Thyroid gland (tissue), 4 donors: ENCODE results near the gene SLC25A21. TPM values are rescaled to one million over a fixed set of nuclear protein-coding genes. Genes with fewer than 3 reads are reported as not detected.

Experiments used
- DNase-seq, 2 donors: peaks; one replicate each; pipeline ENCODE4 v3.0.0-alpha.2; 2019
- H3K27ac ChIP-seq, 3 donors: fragments of 200-600 bp; sonication (generic); 1 replicate in 2 of 3; 2 replicates in 1 of 3; pipeline ENCODE4 v1.5.1; 2016 to 2019; ENCODE audit warnings: mild to moderate bottlenecking in 1 of 3, moderate library complexity in 1 of 3
- H3K27me3 ChIP-seq: fragments of 200-600 bp; sonication (generic); one replicate; pipeline ENCODE4 v1.5.1; 2019
- H3K36me3 ChIP-seq, 2 donors: fragments of 200-600 bp; sonication (generic); one replicate each; pipeline ENCODE4 v1.5.1; 2016 to 2019
- H3K4me1 ChIP-seq, 2 donors: fragments of 200-600 bp; sonication (generic); one replicate each; pipeline ENCODE4 v1.5.1; 2017 to 2019
- H3K4me3 ChIP-seq, 3 donors: fragments of 200-600 bp; sonication (generic); replicated peaks in 1 of 3; 1 replicate in 2 of 3; 2 replicates in 1 of 3; pipeline ENCODE4 v1.5.1; 2016; ENCODE audit warnings: mild to moderate bottlenecking in 1 of 3
- H3K9me3 ChIP-seq: fragments of 200-600 bp; sonication (generic); one replicate; pipeline ENCODE4 v1.5.1; 2017
- POLR2A ChIP-seq, 2 donors: fragments of 450-650 bp; IDR thresholded peaks; one replicate each; pipeline ENCODE4 v1.6.1; 2017; ENCODE audit warnings: antibody characterized with exemption in 2 of 2, mild to moderate bottlenecking in 2 of 2, moderate library complexity in 1 of 2
- WGBS, 2 donors: methylation state at CpG; one replicate each; pipeline ENCODE4 v1.1.5; 2017; 5-methylcytosine and 5-hydroxymethylcytosine counted together
- intact Hi-C: fragments of 100-400 bp; cut with DNase I; formaldehyde crosslinking; loops from one replicate; pipeline ENCODE4 v1.15.1; 2023
- total RNA-seq, 4 donors: library from RNA; depleted of rRNA; stranded (reverse); fragments of >200 nt; gene quantifications; one replicate each; pipeline ENCODE4 v1.2.3, GENCODE V29; 2016
- TF ChIP-seq, protein P1 (sequence below), 6 experiments: fragments of 200-600 bp in 3 of 6; fragments of 450-650 bp in 3 of 6; sonication (generic) in 3 of 6; IDR thresholded peaks; one replicate each; pipeline ENCODE4 v1.5.1; 2016 to 2019; ENCODE audit warnings: antibody characterized with exemption in 6 of 6, mild to moderate bottlenecking in 2 of 6, inconsistent platforms in 1 of 6, moderate library complexity in 1 of 6

Gene SLC25A21
- total RNA-seq, 4 donors from 2014 or later = 0.29 to 1.4 (median 0.60) TPM

DNA sequence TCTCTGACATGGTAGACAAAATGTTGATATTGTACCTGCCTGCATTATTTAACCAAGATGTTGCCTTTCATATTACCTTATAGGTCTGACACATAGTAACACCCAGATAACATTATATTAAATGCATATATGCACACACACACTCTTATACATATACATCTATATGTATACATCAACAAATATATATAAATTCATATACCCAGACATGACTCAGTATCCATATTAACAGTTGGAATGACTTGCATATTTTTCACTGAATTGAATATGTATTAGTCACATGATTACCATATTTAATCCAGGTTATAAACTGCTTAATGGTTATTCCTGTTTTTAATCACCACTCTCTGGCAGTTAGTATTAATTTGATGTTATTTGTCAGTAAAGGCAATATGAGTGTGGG, 425.5 kb downstream of the SLC25A21 start:
- H3K4me3 ChIP-seq = no peak overlapping the region
- no peaks in the 10 kb centered on the region for H3K27me3 ChIP-seq
- intact Hi-C loops = no loop called here
- H3K27ac ChIP-seq = no peak overlapping the region
- TF ChIP-seq POLR2A (IDR thresholded peaks at IDR 0.05) = no peak
- TF ChIP-seq, protein P1, sequence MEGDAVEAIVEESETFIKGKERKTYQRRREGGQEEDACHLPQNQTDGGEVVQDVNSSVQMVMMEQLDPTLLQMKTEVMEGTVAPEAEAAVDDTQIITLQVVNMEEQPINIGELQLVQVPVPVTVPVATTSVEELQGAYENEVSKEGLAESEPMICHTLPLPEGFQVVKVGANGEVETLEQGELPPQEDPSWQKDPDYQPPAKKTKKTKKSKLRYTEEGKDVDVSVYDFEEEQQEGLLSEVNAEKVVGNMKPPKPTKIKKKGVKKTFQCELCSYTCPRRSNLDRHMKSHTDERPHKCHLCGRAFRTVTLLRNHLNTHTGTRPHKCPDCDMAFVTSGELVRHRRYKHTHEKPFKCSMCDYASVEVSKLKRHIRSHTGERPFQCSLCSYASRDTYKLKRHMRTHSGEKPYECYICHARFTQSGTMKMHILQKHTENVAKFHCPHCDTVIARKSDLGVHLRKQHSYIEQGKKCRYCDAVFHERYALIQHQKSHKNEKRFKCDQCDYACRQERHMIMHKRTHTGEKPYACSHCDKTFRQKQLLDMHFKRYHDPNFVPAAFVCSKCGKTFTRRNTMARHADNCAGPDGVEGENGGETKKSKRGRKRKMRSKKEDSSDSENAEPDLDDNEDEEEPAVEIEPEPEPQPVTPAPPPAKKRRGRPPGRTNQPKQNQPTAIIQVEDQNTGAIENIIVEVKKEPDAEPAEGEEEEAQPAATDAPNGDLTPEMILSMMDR (IDR thresholded peaks at IDR 0.05) = no peak
- DNase-seq = no peak
- no peaks in the 10 kb centered on the region for H3K36me3 ChIP-seq
- H3K4me1 ChIP-seq = no peaks in the 10 kb centered on the region
- H3K9me3 ChIP-seq = no peaks in the 10 kb centered on the region

DNA sequence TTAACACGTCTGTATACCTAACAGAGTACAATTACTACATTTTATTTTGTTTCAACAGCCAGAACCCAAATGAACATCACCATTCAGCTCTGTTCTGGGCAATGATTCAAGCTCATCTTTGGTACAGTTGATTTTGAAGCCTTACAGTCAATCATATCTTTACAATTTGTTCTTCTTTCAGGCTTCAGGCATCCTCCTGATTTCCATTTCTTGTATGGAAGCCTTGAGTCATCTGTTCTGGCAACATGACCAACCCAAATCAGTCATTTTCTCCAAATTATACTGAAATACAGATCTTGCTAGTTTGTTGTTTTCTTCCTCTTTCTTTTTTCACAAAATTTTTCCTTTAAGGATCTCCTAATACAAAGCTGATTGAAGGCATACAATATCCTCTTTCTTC, 430.5 kb downstream of the SLC25A21 start:
- Histone ChIP-seq H3K27ac (no peak overlapping the region), H3K9me3 (no peaks in the 10 kb centered on the region), H3K4me3 (no peak overlapping the region), H3K36me3 (no peaks in the 10 kb centered on the region), H3K4me1 (no peaks in the 10 kb centered on the region), H3K27me3 (no peaks in the 10 kb centered on the region)
- WGBS, 2 donors = 23 to 51% methylated on average over 1 of the region's 1 CpG
- DNase-seq = no peak
- intact Hi-C loops = no loop called here
- TF ChIP-seq, protein P1 (IDR thresholded peaks at IDR 0.05) = no peak
- no peak for TF ChIP-seq POLR2A (IDR thresholded peaks at IDR 0.05)

DNA sequence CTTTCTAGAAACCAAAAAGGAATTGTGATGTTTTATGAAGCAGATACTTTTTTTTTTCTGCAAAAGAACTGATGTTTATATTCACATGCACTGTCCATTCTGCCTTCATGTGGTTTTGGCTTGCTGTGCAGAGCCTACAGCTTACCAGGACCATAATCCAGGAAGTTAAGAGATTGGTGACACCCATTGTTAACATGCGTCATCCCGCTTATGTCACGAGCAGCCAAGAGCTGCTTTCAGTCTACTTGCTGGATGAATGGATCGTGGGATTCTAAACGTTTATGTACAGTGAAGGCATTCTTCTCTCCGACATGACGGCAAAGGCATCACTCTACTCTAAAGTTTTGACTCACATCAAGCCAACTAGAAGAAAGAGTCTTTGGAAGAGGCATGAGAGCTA, 434.1 kb downstream of the SLC25A21 start:
- no peak overlapping the region for H3K27ac ChIP-seq
- TF ChIP-seq POLR2A (IDR thresholded peaks at IDR 0.05) = no peak
- TF ChIP-seq, protein P1 (IDR thresholded peaks at IDR 0.05) = no peak
- intact Hi-C loops = no loop called here
- no peaks in the 10 kb centered on the region for H3K4me1 ChIP-seq
- no peaks in the 10 kb centered on the region for H3K27me3 ChIP-seq
- 85 to 91% methylated on average over 7 of the region's 7 CpGs for WGBS, 2 donors
- no peaks in the 10 kb centered on the region for H3K9me3 ChIP-seq
- no peak for DNase-seq
- H3K4me3 ChIP-seq = no peak overlapping the region
- H3K36me3 ChIP-seq = no peaks in the 10 kb centered on the region

DNA sequence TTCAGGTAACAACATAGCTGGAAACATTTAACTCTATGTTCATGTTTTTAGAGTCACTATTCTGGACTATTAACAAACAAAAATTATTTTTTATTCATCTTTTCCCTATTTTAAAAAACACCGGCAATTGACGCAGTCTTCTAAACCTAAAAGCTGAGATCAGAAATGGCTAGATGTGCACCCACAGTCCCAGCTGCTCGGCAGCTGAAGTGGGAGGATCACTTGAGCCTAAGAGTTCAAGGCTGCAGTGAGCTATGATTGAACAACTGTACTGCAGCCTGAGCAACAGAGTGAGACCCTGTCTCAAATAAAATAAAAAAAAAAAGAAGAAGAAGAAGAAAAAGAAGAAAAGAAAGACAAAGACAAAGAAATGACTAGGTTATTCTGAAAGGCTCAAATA, 446.3 kb downstream of the SLC25A21 start:
- no peaks in the 10 kb centered on the region for H3K9me3 ChIP-seq
- no peaks in the 10 kb centered on the region for H3K27me3 ChIP-seq
- TF ChIP-seq, protein P1 (IDR thresholded peaks at IDR 0.05) = no peak
- TF ChIP-seq POLR2A (IDR thresholded peaks at IDR 0.05) = no peak
- H3K4me1 ChIP-seq = no peaks in the 10 kb centered on the region
- H3K36me3 ChIP-seq = no peaks in the 10 kb centered on the region
- H3K27ac ChIP-seq = no peak overlapping the region
- DNase-seq = no peak
- no peak overlapping the region for H3K4me3 ChIP-seq
- intact Hi-C loops = no loop called here
- 78 to 83% methylated on average over 3 of the region's 3 CpGs for WGBS, 2 donors

DNA sequence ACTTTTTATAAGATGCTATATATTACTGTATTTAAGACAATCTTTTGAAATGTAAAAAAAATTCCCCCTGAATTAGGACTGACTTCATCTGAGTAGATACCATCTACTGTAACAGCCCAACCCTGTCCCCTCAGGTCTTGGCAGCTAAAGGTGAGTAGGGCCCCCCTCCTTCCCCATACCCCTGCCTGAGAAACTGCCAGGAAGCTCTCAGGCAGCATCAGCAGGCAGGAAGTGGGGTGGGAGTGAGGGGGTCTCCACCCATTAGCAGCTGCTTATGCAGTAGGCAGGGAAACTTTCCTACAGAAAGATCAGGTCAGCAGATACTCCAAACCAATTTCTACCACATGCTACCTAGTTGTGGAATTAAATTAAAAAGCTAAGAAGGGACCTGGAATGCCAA, 448.2 kb downstream of the SLC25A21 start:
- no peak for DNase-seq
- H3K27ac ChIP-seq = no peak overlapping the region
- H3K27me3 ChIP-seq = no peaks in the 10 kb centered on the region
- no peak overlapping the region for H3K4me3 ChIP-seq
- H3K36me3 ChIP-seq = no peaks in the 10 kb centered on the region
- TF ChIP-seq, protein P1 (IDR thresholded peaks at IDR 0.05) = no peak
- no peak for TF ChIP-seq POLR2A (IDR thresholded peaks at IDR 0.05)
- no peaks in the 10 kb centered on the region for H3K4me1 ChIP-seq
- H3K9me3 ChIP-seq = no peaks in the 10 kb centered on the region
- intact Hi-C loops = no loop called here
